ENCODE results near the gene GABRP. TPM values are rescaled to one million over a fixed set of nuclear protein-coding genes. Genes with fewer than 3 reads are reported as not detected.

The GABRP gene
- total RNA-seq, 1 experiment from 2014 or later: 1.5 TPM

GRCh38 chr5:170787216-170787615 lies 3.7 kb downstream of the GABRP start:
- Histone ChIP-seq H2BK15ac (ENCODE audit: low read depth, low read length) (no peak overlapping the region; the same call in 1 of the 2 replicates), H3K79me1 (ENCODE audit: insufficient read depth, low read depth, low read length, poor library complexity, severe bottlenecking) (no peaks in the 10 kb centered on the region), H4K5ac (ENCODE audit: insufficient read length, low read depth, low read length) (no peak overlapping the region), H3K56ac (ENCODE audit: insufficient read length, low read depth, low read length) (no peak overlapping the region), H3K9me3 (ENCODE audit: control insufficient read depth, low read depth, low read length) (no peaks in the 10 kb centered on the region), H3K79me2 (ENCODE audit: insufficient read depth, low read length) (no peaks in the 10 kb centered on the region), H2BK120ac (ENCODE audit: low read depth, low read length, poor library complexity, severe bottlenecking) (no peak overlapping the region), H3K9ac (ENCODE audit: extremely low read depth, insufficient read length, low read length) (no peak overlapping the region), H2AK5ac (ENCODE audit: insufficient read length, low read length) (no peak overlapping the region), H3K27me3 (ENCODE audit: insufficient read depth, low read length) (no peaks in the 10 kb centered on the region; the same call in 1 of the 2 replicates), H3K4me1 (ENCODE audit: insufficient read depth, low read length) (no peaks in the 10 kb centered on the region), H3T11ph (ENCODE audit: low read length) (no peak overlapping the region), H3K27ac (ENCODE audit: insufficient read length, low read depth, low read length) (no peak overlapping the region), H4K91ac (ENCODE audit: insufficient read length, low read depth, low read length) (no peak overlapping the region), H2AFZ (ENCODE audit: low read length) (no peak overlapping the region), H3K18ac (ENCODE audit: insufficient read length, low read depth, low read length) (no peak overlapping the region), H2BK12ac (ENCODE audit: insufficient read length, low read depth, low read length) (no peak overlapping the region), H3K23ac (ENCODE audit: insufficient read length, low read depth, low read length) (no peak overlapping the region), H4K20me1 (ENCODE audit: control insufficient read depth, insufficient read depth, insufficient read length) (no peaks in the 10 kb centered on the region), H2BK20ac (ENCODE audit: low read depth, low read length, poor library complexity, severe bottlenecking) (no peak overlapping the region), H3K23me2 (ENCODE audit: insufficient read length, low read depth, low read length, poor library complexity, severe bottlenecking) (no peaks in the 10 kb centered on the region), H3K4ac (ENCODE audit: low read depth, low read length) (no peak overlapping the region), H3K14ac (ENCODE audit: insufficient read depth, low read length) (no peak overlapping the region), H4K8ac (replicated peaks; ENCODE audit: insufficient read length, low read depth, low read length) (no peak overlapping the region), H2BK5ac (ENCODE audit: insufficient read length, low read length) (no peak overlapping the region), H3K4me2 (ENCODE audit: insufficient read depth, insufficient read length, low read length) (no peak overlapping the region)
- Mint-ChIP-seq H3K36me3 (ENCODE audit: insufficient read depth in 1 of 3, low read depth in 3 of 3) (no peaks in the 10 kb centered on the region; a peak in 1 of 7 replicates), H3K4me1 (peaks cover 44 to 45% of the 10 kb centered on the region in 2 experiments), H3K27me3 (ENCODE audit: low read depth) (peaks cover 2% of the 10 kb centered on the region), H3K9me3 (no peaks in the 10 kb centered on the region), H3K4me3 (no peak overlapping the region), H3K27ac (no peak overlapping the region)
- WGBS (ENCODE audit: extremely low coverage, insufficient read length, low lambda C conversion rate): no CpG with 5 or more reads among the region's 5 CpGs
- no peak for TF ChIP-seq CTCF (conservative IDR thresholded peaks at IDR 0.05)
- no peak for DNase-seq
